Measurements from ENCODE around the gene GALC. TPM values are rescaled to one million over a fixed set of nuclear protein-coding genes. Genes with fewer than 3 reads are reported as not detected.

The GALC gene
- total RNA-seq, 1 donor from 2014 or later: 33.3 TPM

DNA sequence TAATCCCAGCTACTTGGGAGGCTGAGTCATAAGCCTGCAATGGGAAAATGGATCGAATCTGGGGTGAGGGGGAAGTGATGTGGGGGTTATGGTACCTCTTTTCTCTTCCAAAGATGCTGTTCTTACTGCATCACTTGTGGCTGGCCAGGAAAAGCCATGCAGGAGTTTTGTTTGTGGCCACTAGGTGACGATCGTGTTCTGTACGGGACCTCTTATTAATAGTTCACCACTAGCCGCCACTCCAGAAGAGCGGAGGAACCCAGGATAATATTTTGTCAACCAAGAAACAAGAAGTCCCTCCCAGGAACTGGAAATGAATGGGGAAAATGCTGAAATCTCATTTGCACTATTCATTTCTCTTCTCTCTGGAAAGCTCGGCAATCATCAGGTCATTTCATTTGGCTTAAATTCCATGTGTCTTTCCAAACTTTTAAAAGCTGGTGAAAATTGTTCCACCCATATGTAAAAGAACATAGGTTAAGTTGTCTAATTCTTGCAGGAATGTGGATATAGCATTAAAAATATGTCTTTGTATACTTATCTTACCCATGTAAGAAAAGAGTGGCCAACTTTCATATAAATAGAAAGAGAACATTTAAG, 20.9 kb upstream of the GALC start:
- H3K4me3 ChIP-seq (ENCODE audit: low read depth, low read length): no peak overlapping the region
- no peak for DNase-seq (ENCODE audit: low read depth)
- TF ChIP-seq, protein P1, sequence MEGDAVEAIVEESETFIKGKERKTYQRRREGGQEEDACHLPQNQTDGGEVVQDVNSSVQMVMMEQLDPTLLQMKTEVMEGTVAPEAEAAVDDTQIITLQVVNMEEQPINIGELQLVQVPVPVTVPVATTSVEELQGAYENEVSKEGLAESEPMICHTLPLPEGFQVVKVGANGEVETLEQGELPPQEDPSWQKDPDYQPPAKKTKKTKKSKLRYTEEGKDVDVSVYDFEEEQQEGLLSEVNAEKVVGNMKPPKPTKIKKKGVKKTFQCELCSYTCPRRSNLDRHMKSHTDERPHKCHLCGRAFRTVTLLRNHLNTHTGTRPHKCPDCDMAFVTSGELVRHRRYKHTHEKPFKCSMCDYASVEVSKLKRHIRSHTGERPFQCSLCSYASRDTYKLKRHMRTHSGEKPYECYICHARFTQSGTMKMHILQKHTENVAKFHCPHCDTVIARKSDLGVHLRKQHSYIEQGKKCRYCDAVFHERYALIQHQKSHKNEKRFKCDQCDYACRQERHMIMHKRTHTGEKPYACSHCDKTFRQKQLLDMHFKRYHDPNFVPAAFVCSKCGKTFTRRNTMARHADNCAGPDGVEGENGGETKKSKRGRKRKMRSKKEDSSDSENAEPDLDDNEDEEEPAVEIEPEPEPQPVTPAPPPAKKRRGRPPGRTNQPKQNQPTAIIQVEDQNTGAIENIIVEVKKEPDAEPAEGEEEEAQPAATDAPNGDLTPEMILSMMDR (IDR thresholded peaks at IDR 0.05; ENCODE audit: insufficient read depth, low read length, poor library complexity, severe bottlenecking): peak; percentile 92
- H3K27me3 ChIP-seq (ENCODE audit: control insufficient read depth, insufficient read depth, low read length): no peaks in the 10 kb centered on the region
- H3K36me3 ChIP-seq (ENCODE audit: control insufficient read depth, insufficient read depth, low read length): no peaks in the 10 kb centered on the region

DNA sequence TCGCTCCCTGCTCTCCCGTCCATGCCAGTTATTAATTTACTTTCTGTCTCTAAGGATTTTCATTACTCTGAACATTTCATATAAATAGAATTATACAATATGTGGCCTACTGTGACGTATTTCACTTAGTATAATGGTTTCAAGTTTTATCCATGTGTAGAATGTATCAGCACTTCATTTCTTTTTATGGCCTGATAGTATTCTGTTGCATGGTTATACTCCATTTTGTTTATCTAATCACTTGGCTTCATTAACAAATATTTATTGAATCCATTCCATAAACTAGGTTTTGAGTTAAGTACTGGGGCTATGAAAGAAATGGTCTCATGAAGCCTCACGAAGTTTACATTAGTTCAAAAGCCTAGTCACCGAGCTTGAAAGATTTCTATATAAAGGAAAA, 19.5 kb upstream of the GALC start:
- H3K27me3 ChIP-seq (ENCODE audit: control insufficient read depth, insufficient read depth, low read length): no peaks in the 10 kb centered on the region
- TF ChIP-seq, protein P1 (IDR thresholded peaks at IDR 0.05; ENCODE audit: insufficient read depth, low read length, poor library complexity, severe bottlenecking): no peak
- no peak overlapping the region for H3K4me3 ChIP-seq (ENCODE audit: low read depth, low read length)
- no peaks in the 10 kb centered on the region for H3K36me3 ChIP-seq (ENCODE audit: control insufficient read depth, insufficient read depth, low read length)
- DNase-seq (ENCODE audit: low read depth): no peak

DNA sequence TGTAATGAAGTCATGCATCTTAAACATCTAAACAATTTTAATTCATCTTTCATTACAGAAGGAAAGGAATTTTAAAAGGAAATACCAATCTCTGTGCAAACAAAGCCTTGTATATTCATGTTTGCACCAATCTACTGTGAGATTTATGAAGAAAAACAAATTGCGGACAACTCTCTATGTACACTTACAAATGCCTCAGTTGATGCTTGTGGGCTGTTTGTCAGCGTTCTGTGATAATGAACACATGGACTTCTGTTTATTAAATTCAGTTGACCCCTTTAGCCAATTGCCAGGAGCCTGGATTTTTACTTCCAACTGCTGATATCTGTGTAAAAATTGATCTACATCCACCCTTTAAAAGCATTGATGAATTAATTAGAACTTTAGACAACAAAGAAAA, 17.3 kb upstream of the GALC start:
- TF ChIP-seq, protein P1 (IDR thresholded peaks at IDR 0.05; ENCODE audit: insufficient read depth, low read length, poor library complexity, severe bottlenecking): no peak
- H3K36me3 ChIP-seq (ENCODE audit: control insufficient read depth, insufficient read depth, low read length): no peaks in the 10 kb centered on the region
- H3K4me3 ChIP-seq (ENCODE audit: low read depth, low read length): no peak overlapping the region
- H3K27me3 ChIP-seq (ENCODE audit: control insufficient read depth, insufficient read depth, low read length): no peaks in the 10 kb centered on the region
- no peak for DNase-seq (ENCODE audit: low read depth)

DNA sequence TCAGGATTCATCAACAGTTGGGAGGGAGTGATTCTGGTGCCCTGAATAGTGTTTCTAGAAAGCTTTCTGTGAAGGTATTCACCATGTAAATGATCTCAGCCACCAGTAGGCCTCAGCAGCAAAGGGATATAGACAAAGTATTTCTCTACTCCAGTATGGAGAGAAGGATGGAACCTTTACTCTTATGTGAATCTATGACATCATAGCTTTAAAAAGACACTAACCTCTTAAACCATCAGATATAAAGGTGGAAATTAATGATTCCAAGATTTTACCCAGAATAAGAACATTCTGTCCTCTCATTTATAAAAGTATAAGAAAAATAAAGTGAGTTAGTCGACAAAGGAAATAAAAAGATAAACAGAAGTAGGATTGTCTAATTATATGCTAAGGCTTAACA, 16.5 kb upstream of the GALC start:
- Histone ChIP-seq H3K36me3 (ENCODE audit: control insufficient read depth, insufficient read depth, low read length) (no peaks in the 10 kb centered on the region), H3K27me3 (ENCODE audit: control insufficient read depth, insufficient read depth, low read length) (no peaks in the 10 kb centered on the region), H3K4me3 (ENCODE audit: low read depth, low read length) (no peak overlapping the region)
- TF ChIP-seq, protein P1 (IDR thresholded peaks at IDR 0.05; ENCODE audit: insufficient read depth, low read length, poor library complexity, severe bottlenecking): no peak
- no peak for DNase-seq (ENCODE audit: low read depth)

DNA sequence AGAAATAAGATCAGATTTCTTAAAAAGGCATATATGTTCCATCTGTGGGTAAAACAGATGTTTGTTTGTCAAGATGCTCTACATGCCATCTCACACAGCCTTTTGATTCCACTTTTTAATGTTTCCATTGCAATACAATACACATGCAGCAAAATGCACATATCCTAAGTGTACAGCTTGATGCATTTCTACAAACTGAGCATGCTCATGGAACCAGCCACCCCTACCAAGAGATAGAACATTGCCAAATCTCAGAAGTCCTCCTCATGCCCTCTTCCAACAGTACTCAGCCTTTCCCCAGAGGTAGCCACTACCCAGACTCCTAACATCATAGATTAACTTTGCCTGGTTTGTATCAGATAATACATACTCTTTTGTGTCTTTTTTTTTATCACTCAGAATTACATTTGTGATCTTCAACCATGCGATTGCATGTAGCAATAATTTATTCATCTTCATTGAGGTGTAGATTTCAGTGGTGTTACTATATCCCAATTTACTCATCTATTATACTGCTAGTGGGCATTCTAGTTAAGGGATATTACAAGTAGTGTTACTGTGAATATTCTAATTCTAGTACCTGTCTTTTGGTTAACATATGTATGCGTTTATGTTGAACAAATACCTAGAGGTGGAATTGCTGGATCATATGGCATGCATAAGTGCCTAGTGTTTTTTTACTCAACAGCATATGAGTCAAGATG, 15.2 kb upstream of the GALC start:
- no peaks in the 10 kb centered on the region for H3K27me3 ChIP-seq (ENCODE audit: control insufficient read depth, insufficient read depth, low read length)
- no peak for DNase-seq (ENCODE audit: low read depth)
- TF ChIP-seq, protein P1 (IDR thresholded peaks at IDR 0.05; ENCODE audit: insufficient read depth, low read length, poor library complexity, severe bottlenecking): no peak
- no peak overlapping the region for H3K4me3 ChIP-seq (ENCODE audit: low read depth, low read length)
- no peaks in the 10 kb centered on the region for H3K36me3 ChIP-seq (ENCODE audit: control insufficient read depth, insufficient read depth, low read length)

DNA sequence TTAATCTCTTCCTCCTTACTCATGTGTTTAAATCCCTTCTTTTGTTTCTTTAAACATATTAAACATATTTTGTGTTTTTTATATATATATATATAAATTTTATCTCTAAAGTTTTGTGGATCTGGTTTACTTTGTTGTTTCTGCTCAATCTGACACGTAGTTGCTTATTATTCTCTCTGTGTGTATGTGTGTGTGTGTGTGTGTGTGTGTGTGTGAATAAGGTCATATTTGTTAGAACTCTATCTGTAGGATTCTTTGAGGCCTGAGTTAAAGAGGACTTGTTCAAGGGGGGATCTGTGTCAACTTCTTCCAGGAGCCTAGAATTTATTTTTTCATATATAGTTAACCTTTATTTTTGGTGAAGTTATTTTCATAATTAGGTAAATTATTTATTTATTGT, 14.6 kb upstream of the GALC start:
- H3K36me3 ChIP-seq (ENCODE audit: control insufficient read depth, insufficient read depth, low read length): no peaks in the 10 kb centered on the region
- TF ChIP-seq, protein P1 (IDR thresholded peaks at IDR 0.05; ENCODE audit: insufficient read depth, low read length, poor library complexity, severe bottlenecking): no peak
- DNase-seq (ENCODE audit: low read depth): no peak

More for the DNA sequence above, 14.6 kb upstream of the GALC start:
- Histone ChIP-seq H3K4me3 (ENCODE audit: low read depth, low read length) (no peak overlapping the region), H3K27me3 (ENCODE audit: control insufficient read depth, insufficient read depth, low read length) (no peaks in the 10 kb centered on the region)
